GM12878 (cell line): ENCODE results near the gene ENPP7. TPM values are rescaled to one million over a fixed set of nuclear protein-coding genes. Genes with fewer than 3 reads are reported as not detected.

Experiments used
- FOS ChIP-seq: IDR thresholded peaks from 3 replicates; pipeline ENCODE4 v1.6.1; 2011; ENCODE audit warnings: borderline replicate concordance; ENCODE audit not compliant: insufficient read length; ENCODE audit errors: extremely low read depth
- IRF4 ChIP-seq: IDR thresholded peaks from 2 replicates; pipeline ENCODE4 v1.6.1; 2011; ENCODE audit warnings: low read depth, low read length
- MLLT1 ChIP-seq: fragments of 450-650 bp; IDR thresholded peaks from 2 replicates; pipeline ENCODE4 v1.6.1; 2016; ENCODE audit warnings: mild to moderate bottlenecking
- MTA3 ChIP-seq: IDR thresholded peaks from 2 replicates; pipeline ENCODE4 v1.6.1; 2012; ENCODE audit warnings: low read length, inconsistent platforms, borderline replicate concordance
- NFXL1 ChIP-seq: fragments of 450-650 bp; IDR thresholded peaks from 2 replicates; pipeline ENCODE4 v1.6.1; 2017; ENCODE audit warnings: antibody characterized with exemption, mild to moderate bottlenecking, borderline replicate concordance
- RCOR1 ChIP-seq: conservative IDR thresholded peaks from 2 replicates; pipeline ENCODE4 v1.6.1; 2012; ENCODE audit warnings: low read depth, low read length, improper control_type of control experiment
- SMAD5 ChIP-seq: IDR thresholded peaks from 2 replicates; pipeline ENCODE4 v1.6.1; 2016; ENCODE audit warnings: antibody characterized with exemption, low read depth
- STAT3 ChIP-seq: IDR thresholded peaks from 2 replicates; pipeline ENCODE4 v1.6.1; 2011; ENCODE audit warnings: low read depth, low read length, improper control_type of control experiment
- SUPT20H ChIP-seq: IDR thresholded peaks from 2 replicates; pipeline ENCODE4 v1.6.1; 2011; ENCODE audit warnings: low read depth, mild to moderate bottlenecking, low read length, moderate library complexity, borderline replicate concordance; ENCODE audit not compliant: control insufficient read depth
- TCF7 ChIP-seq: IDR thresholded peaks from 2 replicates; pipeline ENCODE4 v1.6.1; 2014; ENCODE audit warnings: antibody characterized with exemption, borderline replicate concordance
- ZNF274 ChIP-seq: IDR thresholded peaks from one replicate; pipeline ENCODE4 v1.8.0; 2011; ENCODE audit not compliant: insufficient read length, insufficient read depth
- polyA plus RNA-seq, 11 experiments: library from polyadenylated mRNA; depleted of rRNA in 4 of 11; unstranded in 6 of 11; stranded (reverse) in 5 of 11; fragments of >200 nt; fragmentation: Nextera tagmentation in 4 of 11; fragmentation: Illumina TruSeq in 1 of 11; extraction: Ambion mirVana in 4 of 11; extraction: Trizol in 1 of 11; gene quantifications; 1 replicate in 1 of 11; 2 replicates in 10 of 11; pipeline versions ENCODE4 v1.2.1 to v1.2.3, GENCODE V29; 2011 to 2016; ENCODE audit warnings: inconsistent platforms in 2 of 11, missing spikeins in 2 of 11, low read depth in 1 of 11
- total RNA-seq, 4 experiments: library from RNA; depleted of rRNA in 3 of 4; stranded (reverse); fragments of >200 nt in 3 of 4; fragmentation: Illumina TruSeq in 1 of 4; extraction: Trizol in 1 of 4; gene quantifications; 2 replicates each; pipeline versions ENCODE4 v1.2.1 to v1.2.3, GENCODE V29; 2013 to 2021
- TF ChIP-seq, protein P1 (sequence below): fragments of 450-650 bp; IDR thresholded peaks from 2 replicates; pipeline ENCODE4 v1.6.1; 2017; ENCODE audit warnings: antibody characterized with exemption, mild to moderate bottlenecking, moderate library complexity
- TF ChIP-seq, protein P2 (sequence below): fragments of 450-650 bp; formaldehyde crosslinking; IDR thresholded peaks from 2 replicates; pipeline ENCODE4 v1.4.0; 2020; ENCODE audit warnings: mild to moderate bottlenecking, moderate library complexity
- TF ChIP-seq, protein P3 (sequence below): fragments of 450-650 bp; IDR thresholded peaks from 2 replicates; pipeline ENCODE4 v1.6.1; 2017; ENCODE audit warnings: low read depth, mild to moderate bottlenecking, moderate library complexity

The ENPP7 gene
- total and polyA plus RNA-seq, 10 of the 15 experiments (the other 5 are each of a cell fraction or from before 2014, with no cell fraction given): 0.04 to 0.41 (median 0.18) TPM; not detected in 1

- TF ChIP-seq, protein P1, sequence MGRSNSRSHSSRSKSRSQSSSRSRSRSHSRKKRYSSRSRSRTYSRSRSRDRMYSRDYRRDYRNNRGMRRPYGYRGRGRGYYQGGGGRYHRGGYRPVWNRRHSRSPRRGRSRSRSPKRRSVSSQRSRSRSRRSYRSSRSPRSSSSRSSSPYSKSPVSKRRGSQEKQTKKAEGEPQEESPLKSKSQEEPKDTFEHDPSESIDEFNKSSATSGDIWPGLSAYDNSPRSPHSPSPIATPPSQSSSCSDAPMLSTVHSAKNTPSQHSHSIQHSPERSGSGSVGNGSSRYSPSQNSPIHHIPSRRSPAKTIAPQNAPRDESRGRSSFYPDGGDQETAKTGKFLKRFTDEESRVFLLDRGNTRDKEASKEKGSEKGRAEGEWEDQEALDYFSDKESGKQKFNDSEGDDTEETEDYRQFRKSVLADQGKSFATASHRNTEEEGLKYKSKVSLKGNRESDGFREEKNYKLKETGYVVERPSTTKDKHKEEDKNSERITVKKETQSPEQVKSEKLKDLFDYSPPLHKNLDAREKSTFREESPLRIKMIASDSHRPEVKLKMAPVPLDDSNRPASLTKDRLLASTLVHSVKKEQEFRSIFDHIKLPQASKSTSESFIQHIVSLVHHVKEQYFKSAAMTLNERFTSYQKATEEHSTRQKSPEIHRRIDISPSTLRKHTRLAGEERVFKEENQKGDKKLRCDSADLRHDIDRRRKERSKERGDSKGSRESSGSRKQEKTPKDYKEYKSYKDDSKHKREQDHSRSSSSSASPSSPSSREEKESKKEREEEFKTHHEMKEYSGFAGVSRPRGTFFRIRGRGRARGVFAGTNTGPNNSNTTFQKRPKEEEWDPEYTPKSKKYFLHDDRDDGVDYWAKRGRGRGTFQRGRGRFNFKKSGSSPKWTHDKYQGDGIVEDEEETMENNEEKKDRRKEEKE: no peak
- TF ChIP-seq IRF4: 0 out of 2 replicates have a peak, but pooled peaks have one; percentile 25
- TF ChIP-seq SUPT20H: no peak
- TF ChIP-seq RCOR1: no peak
- TF ChIP-seq SMAD5: no peak
- no peak for TF ChIP-seq NFXL1
- TF ChIP-seq FOS: no peak
- TF ChIP-seq TCF7: no peak
- no peak for TF ChIP-seq MTA3
- no peak for TF ChIP-seq STAT3
- no peak for TF ChIP-seq ZNF274
- TF ChIP-seq, protein P2, sequence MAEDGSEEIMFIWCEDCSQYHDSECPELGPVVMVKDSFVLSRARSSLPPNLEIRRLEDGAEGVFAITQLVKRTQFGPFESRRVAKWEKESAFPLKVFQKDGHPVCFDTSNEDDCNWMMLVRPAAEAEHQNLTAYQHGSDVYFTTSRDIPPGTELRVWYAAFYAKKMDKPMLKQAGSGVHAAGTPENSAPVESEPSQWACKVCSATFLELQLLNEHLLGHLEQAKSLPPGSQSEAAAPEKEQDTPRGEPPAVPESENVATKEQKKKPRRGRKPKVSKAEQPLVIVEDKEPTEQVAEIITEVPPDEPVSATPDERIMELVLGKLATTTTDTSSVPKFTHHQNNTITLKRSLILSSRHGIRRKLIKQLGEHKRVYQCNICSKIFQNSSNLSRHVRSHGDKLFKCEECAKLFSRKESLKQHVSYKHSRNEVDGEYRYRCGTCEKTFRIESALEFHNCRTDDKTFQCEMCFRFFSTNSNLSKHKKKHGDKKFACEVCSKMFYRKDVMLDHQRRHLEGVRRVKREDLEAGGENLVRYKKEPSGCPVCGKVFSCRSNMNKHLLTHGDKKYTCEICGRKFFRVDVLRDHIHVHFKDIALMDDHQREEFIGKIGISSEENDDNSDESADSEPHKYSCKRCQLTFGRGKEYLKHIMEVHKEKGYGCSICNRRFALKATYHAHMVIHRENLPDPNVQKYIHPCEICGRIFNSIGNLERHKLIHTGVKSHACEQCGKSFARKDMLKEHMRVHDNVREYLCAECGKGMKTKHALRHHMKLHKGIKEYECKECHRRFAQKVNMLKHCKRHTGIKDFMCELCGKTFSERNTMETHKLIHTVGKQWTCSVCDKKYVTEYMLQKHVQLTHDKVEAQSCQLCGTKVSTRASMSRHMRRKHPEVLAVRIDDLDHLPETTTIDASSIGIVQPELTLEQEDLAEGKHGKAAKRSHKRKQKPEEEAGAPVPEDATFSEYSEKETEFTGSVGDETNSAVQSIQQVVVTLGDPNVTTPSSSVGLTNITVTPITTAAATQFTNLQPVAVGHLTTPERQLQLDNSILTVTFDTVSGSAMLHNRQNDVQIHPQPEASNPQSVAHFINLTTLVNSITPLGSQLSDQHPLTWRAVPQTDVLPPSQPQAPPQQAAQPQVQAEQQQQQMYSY (CRISPR knock-in tag): no peak
- TF ChIP-seq, protein P3, sequence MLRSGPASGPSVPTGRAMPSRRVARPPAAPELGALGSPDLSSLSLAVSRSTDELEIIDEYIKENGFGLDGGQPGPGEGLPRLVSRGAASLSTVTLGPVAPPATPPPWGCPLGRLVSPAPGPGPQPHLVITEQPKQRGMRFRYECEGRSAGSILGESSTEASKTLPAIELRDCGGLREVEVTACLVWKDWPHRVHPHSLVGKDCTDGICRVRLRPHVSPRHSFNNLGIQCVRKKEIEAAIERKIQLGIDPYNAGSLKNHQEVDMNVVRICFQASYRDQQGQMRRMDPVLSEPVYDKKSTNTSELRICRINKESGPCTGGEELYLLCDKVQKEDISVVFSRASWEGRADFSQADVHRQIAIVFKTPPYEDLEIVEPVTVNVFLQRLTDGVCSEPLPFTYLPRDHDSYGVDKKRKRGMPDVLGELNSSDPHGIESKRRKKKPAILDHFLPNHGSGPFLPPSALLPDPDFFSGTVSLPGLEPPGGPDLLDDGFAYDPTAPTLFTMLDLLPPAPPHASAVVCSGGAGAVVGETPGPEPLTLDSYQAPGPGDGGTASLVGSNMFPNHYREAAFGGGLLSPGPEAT: no peak
- peak; percentile 90; the same call in 1 of the 2 replicates for TF ChIP-seq MLLT1
Observed at GRCh38 chr17:79732804-79733691, 2.3 kb downstream of the ENPP7 start (continued).
